Renal cortical epithelial cell (primary cell): ENCODE data around the gene AK3. TPM values are rescaled to one million over a fixed set of nuclear protein-coding genes. Genes with fewer than 3 reads are reported as not detected.
"Not testable (repeated sequence)": the region's sequence is repeated elsewhere in the genome, so short reads cannot be mapped to it uniquely, and the experiment has no call there.

ENCODE experiments used
- DNase-seq: peaks from one replicate; pipeline ENCODE4 v3.0.0-alpha.2; 2011; ENCODE audit warnings: low read depth
- total RNA-seq: library from RNA; depleted of rRNA; stranded (reverse); fragments of >200 nt; gene quantifications from 2 replicates; pipeline ENCODE4 v1.2.3, GENCODE V29; 2014

The AK3 gene
- total RNA-seq, 1 donor from 2014 or later, result 148 TPM

GRCh38 chr9:4666042-4666699 lies 74.8 kb downstream of the AK3 start, which contains the start of gene SPATA6L:
Gene SPATA6L, minus strand, starts transcription at chr9:4666480. Its CDS starts 230 bp downstream, at chr9:4666250.
- DNase-seq, result peak; percentile 38

DNA sequence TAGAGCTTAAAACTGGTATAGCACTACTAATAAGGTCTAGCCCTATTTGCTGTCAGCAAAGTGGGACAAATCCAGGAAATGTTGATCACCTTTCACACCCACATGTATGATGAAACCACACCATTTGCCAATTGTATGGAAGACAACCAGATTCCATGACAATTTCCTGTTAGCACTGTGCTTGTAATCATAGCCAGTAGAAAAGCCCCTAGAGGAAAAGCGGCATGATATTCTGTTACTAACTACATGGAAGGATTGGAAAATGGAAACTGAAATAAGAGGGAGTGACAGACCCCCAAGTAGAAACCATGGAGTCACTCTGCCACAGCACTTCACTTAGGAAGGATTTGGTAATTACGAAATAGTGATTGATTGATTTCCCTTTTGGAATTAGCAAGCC lies 75.6 kb downstream of the AK3 start:
- DNase-seq, result peak; percentile 80

- no peak for DNase-seq
Observed at GRCh38 chr9:4663956-4664355, 77.0 kb downstream of the AK3 start.

DNA sequence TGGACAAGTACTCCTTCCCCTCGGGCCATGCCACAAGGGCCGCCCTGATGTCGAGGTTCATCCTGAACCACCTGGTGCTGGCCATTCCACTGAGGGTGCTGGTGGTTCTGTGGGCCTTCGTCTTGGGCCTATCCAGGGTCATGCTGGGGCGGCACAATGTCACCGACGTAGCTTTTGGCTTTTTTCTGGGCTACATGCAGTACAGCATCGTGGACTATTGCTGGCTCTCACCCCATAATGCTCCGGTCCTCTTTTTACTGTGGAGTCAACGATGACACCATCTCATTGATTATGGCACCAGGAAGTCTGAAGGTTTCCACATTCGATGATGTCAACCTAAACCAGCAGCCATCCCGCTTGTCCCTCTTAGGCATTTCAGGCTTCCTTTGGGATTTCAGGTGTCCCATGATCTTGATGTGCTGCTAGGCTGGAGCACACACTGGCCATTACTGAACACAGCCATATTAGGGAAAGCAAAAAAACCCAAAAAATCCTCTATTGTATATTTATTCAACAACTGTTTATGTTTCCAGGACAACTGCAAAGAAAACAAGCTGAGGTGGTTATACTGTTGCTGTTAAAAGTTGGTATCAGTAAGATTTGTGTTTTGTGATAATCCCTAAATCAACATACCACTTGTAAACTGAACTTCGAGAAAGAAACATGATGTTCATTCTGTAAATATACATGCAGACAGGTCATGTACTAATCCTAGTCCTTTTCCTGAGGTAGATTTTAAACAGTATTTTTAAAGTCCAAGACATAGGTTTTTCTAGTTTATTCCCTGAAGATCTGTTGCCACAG lies 77.8 kb downstream of the AK3 start:
- peak; percentile 20 for DNase-seq

DNA sequence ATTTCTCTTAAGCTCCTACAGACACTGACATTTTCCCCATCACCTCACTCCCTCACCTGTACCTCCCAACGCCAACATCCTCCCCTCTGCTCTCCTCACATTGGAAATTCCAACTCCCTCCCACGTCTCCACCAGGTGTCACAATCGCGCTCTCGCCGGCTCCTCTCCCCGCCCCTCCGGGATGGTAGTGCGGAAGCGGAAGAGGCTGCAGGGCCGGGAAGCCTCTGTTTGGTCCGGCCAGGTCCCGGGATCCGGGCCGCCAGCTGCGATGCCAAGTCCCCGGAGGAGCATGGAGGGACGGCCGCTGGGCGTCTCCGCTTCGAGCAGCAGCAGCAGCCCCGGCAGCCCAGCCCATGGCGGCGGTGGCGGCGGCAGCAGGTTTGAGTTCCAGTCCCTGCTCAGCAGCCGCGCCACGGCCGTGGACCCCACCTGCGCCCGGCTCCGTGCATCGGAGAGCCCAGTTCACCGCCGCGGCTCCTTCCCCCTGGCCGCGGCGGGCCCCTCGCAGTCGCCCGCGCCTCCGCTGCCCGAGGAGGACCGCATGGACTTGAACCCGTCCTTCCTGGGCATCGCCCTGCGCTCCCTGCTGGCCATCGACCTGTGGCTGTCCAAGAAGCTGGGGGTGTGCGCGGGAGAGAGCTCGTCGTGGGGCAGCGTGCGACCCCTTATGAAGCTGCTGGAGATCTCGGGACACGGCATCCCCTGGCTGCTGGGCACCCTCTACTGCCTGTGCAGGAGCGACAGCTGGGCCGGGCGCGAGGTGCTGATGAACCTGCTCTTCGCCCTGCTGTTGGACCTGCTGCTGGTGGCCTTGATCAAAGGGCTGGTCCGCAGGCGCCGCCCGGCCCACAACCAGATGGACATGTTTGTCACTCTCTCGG lies 78.7 kb downstream of the AK3 start, which contains the start of gene PLPP6:
Gene PLPP6 (plus strand): TSS at position 187 of the 881 bp plus-strand sequence. CDS start 82 bp downstream, at position 269.
- DNase-seq, result peak; percentile 73

DNA sequence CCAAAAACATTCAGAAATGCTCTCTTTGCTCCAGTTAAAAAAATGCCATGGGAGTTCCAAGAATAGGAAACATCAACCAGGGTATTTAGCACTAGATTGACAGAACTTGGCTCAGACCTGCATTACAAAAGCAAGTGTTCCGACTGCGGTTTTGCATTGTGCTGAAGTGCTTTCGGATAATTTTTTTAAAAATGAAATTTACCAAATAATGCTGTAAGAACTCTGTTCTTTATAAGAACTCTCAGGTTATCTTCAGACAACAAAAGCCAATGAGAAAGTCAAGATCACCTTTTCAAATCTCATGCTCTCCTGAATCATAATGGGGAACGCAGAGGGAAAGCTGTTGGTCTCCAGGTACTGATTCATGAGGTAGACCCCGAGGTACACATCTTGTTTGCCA lies 79.4 kb downstream of the AK3 start:
- peak; percentile 19 for DNase-seq

DNA sequence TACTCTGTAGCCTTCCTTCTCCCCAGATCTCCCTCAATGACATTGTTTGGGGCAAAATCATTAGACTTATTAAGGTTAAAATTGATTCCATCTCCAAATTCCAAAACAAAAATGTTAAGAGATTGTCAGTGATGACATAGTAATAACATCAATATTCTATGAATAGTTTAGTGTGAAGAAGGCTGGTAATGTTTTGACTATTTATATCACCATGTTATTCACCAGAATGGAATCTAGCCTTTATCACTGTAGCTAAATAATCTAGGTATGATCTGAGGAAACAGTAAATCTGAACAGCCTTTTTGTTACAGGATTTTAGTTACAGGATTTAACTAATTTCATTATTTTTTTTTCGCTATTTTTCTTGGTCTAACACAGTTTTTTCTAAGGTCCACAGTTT lies 79.8 kb downstream of the AK3 start:
- no peak for DNase-seq

DNA sequence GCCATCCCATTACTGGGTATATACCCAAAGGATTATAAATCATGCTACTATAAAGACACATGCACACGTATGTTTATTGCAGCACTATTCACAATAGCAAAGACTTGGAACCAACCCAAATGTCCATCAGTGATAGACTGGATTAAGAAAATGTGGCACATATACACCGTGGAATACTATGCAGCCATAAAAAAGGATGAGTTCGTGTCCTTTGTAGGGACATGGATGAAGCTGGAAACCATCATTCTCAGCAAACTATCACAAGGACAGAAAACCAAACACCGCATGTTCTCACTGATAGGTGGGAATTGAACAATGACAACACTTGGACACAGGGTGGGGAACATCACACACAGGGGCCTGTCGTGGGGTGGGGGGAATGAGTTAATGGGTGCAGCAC lies 80.3 kb downstream of the AK3 start:
- not testable (repeated sequence) for DNase-seq

Other genes with a start within 250 kb of the AK3 start
- gene PLPP6, start 78.9 kb downstream of the AK3 start, total RNA-seq, result 9.9 and 12.5 TPM in 2 replicates
- gene SPATA6L, start 74.7 kb downstream of the AK3 start, total RNA-seq, result 3.8 and 7.3 TPM in 2 replicates
- gene CDC37L1, start 61.6 kb downstream of the AK3 start, total RNA-seq, result 26.7 and 40.6 TPM in 2 replicates
- gene RCL1, start 51.7 kb upstream of the AK3 start, total RNA-seq, result 12.9 and 18.5 TPM in 2 replicates
- gene JAK2, start 244.1 kb upstream of the AK3 start, total RNA-seq, result 6.3 and 12.0 TPM in 2 replicates